ENCODE data around the gene BRINP1. TPM values are rescaled to one million over a fixed set of nuclear protein-coding genes. Genes with fewer than 3 reads are reported as not detected.

BRINP1 gene
- total RNA-seq, 1 donor from 2014 or later = 14.0 TPM

DNA sequence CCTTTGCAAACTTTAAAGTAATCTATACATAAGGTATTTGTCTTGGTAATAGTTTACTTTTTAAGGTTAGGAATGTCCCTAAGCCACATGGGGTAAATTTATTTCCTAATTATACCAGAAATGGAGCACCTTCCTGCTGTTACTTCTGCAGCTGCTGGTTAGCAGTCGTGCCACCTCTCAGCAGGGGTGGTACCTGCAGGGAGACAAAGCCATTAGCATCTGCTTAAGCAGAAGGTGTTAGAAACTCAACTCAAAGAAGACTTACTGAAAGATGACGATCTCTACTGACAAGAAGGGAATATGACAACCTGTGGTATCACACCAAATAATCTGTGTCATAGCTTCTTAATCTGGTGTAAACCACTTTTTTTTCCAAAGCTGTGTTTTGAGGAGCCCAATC, 173.7 kb downstream of the BRINP1 start:
- Mint-ChIP-seq H3K27ac (ENCODE audit: unreplicated experiment) (no peak overlapping the region), H3K4me1 (ENCODE audit: low read depth, unreplicated experiment) (no peaks in the 10 kb centered on the region), H3K27me3 (ENCODE audit: unreplicated experiment) (no peaks in the 10 kb centered on the region), H3K4me3 (ENCODE audit: unreplicated experiment) (no peak overlapping the region), H3K9me3 (ENCODE audit: unreplicated experiment) (no peaks in the 10 kb centered on the region), H3K36me3 (ENCODE audit: unreplicated experiment) (no peaks in the 10 kb centered on the region)
- TF ChIP-seq, protein P1, sequence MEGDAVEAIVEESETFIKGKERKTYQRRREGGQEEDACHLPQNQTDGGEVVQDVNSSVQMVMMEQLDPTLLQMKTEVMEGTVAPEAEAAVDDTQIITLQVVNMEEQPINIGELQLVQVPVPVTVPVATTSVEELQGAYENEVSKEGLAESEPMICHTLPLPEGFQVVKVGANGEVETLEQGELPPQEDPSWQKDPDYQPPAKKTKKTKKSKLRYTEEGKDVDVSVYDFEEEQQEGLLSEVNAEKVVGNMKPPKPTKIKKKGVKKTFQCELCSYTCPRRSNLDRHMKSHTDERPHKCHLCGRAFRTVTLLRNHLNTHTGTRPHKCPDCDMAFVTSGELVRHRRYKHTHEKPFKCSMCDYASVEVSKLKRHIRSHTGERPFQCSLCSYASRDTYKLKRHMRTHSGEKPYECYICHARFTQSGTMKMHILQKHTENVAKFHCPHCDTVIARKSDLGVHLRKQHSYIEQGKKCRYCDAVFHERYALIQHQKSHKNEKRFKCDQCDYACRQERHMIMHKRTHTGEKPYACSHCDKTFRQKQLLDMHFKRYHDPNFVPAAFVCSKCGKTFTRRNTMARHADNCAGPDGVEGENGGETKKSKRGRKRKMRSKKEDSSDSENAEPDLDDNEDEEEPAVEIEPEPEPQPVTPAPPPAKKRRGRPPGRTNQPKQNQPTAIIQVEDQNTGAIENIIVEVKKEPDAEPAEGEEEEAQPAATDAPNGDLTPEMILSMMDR (IDR thresholded peaks at IDR 0.05; ENCODE audit: partially characterized antibody, unreplicated experiment) = no peak
- no peak for DNase-seq

DNA sequence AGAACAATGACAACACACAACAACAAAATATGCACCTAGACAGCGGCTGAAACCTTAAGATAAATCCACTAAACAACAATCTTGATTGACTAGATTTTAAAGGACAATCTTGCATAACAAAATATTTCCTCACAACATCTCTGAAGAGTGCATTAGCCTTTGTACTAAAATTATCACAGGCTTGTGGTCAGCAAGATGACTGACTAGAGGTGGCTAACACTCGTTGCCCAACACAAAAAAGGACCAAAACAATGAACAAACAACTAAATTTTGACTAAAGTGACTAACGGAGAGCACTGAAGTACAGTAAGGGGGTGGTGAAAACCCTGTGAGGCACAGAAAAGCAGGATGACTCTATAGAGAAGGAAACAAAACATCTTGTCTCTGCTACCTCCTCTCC, 183.9 kb downstream of the BRINP1 start:
- TF ChIP-seq, protein P1 (IDR thresholded peaks at IDR 0.05; ENCODE audit: partially characterized antibody, unreplicated experiment) = no peak
- H3K4me3 Mint-ChIP-seq (ENCODE audit: unreplicated experiment) = no peak overlapping the region
- H3K4me1 Mint-ChIP-seq (ENCODE audit: low read depth, unreplicated experiment) = peaks cover under 1% of the 10 kb centered on the region
- no peak overlapping the region for H3K27ac Mint-ChIP-seq (ENCODE audit: unreplicated experiment)
- H3K27me3 Mint-ChIP-seq (ENCODE audit: unreplicated experiment) = peaks cover 2% of the 10 kb centered on the region
- DNase-seq = no peak
- no peaks in the 10 kb centered on the region for H3K36me3 Mint-ChIP-seq (ENCODE audit: unreplicated experiment)
- no peaks in the 10 kb centered on the region for H3K9me3 Mint-ChIP-seq (ENCODE audit: unreplicated experiment)

DNA sequence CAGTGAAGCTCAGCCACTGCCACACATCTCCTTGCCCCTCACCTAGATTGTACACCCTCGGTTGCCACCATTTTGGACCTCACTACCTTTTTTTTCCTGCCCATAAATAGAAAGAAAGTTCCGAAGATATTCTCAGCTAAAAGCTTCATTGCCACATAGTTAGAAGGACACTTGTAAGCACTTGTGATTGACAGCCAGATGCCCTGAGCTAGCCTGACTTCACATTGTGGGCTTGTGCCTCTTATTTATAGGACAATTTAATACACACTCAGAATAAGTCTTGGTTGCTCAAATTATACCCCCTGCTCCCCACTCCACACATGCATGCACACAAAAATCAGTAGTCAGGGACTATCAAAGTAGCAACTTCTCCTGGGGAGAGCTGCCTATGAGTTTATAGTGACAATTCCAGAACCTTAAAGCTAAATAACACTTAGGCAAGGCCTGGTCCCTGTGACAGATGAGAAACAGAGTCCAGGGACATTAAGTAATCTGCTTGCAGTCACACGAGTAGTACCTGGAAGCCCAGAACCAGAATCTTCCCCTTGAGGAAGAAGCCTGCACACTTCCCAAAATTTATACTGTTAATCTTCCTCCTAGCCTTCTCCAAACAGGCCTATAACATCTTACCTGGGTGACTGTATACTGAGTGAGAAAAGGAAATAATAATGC, 184.8 kb downstream of the BRINP1 start:
- H3K27me3 Mint-ChIP-seq (ENCODE audit: unreplicated experiment) = peaks cover 2% of the 10 kb centered on the region
- no peak overlapping the region for H3K4me3 Mint-ChIP-seq (ENCODE audit: unreplicated experiment)
- H3K36me3 Mint-ChIP-seq (ENCODE audit: unreplicated experiment) = no peaks in the 10 kb centered on the region
- H3K4me1 Mint-ChIP-seq (ENCODE audit: low read depth, unreplicated experiment) = peaks cover 5% of the 10 kb centered on the region
- H3K27ac Mint-ChIP-seq (ENCODE audit: unreplicated experiment) = no peak overlapping the region
- no peaks in the 10 kb centered on the region for H3K9me3 Mint-ChIP-seq (ENCODE audit: unreplicated experiment)
- TF ChIP-seq, protein P1 (IDR thresholded peaks at IDR 0.05; ENCODE audit: partially characterized antibody, unreplicated experiment) = no peak
- no peak for DNase-seq

DNA sequence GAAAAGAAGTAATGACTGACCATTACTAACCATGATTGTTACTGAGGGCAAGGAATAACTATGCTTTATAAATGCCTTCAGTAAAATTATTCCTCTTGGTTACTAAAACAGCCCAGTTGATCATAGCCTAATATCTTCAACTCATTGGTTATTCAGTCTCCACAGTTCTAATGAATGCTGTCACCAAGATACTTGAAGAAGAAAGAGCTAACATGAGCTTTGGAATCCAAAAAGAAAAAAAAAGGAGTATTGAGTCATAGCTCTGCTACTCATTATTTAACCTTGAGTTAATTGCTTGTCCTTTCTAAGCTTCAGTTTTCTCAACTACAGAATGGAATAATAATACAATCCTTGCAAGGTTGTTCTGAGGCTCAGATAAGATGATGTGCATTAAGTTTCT, 187.7 kb downstream of the BRINP1 start:
- Mint-ChIP-seq H3K27ac (ENCODE audit: unreplicated experiment) (no peak overlapping the region), H3K9me3 (ENCODE audit: unreplicated experiment) (no peaks in the 10 kb centered on the region), H3K4me3 (ENCODE audit: unreplicated experiment) (no peak overlapping the region), H3K36me3 (ENCODE audit: unreplicated experiment) (no peaks in the 10 kb centered on the region), H3K4me1 (ENCODE audit: low read depth, unreplicated experiment) (peaks cover 21% of the 10 kb centered on the region), H3K27me3 (ENCODE audit: unreplicated experiment) (peaks cover 2% of the 10 kb centered on the region)
- no peak for DNase-seq
- TF ChIP-seq, protein P1 (IDR thresholded peaks at IDR 0.05; ENCODE audit: partially characterized antibody, unreplicated experiment) = no peak

DNA sequence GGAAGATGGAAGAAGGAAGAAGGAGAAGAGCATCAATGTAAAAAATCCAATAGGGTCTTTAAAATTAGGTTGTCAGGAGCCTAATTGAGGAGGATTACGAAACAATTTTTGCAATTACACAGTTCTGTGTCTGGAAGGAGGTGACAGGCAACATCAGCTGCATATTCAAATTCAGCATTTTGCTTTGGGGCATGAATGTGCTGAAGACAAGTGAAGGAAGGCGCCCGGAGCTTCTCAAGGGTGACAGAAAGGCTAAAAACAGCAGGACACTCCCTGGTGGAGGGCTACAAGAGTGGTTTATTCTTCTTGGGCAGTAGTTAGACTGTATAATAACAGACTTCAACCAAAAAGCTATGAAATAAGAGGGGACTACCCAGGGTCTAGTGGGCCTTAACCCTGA, 188.3 kb downstream of the BRINP1 start:
- peaks cover 21% of the 10 kb centered on the region for H3K4me1 Mint-ChIP-seq (ENCODE audit: low read depth, unreplicated experiment)
- H3K27ac Mint-ChIP-seq (ENCODE audit: unreplicated experiment) = no peak overlapping the region
- peaks cover 2% of the 10 kb centered on the region for H3K27me3 Mint-ChIP-seq (ENCODE audit: unreplicated experiment)
- DNase-seq = no peak
- H3K36me3 Mint-ChIP-seq (ENCODE audit: unreplicated experiment) = no peaks in the 10 kb centered on the region
- H3K4me3 Mint-ChIP-seq (ENCODE audit: unreplicated experiment) = no peak overlapping the region
- H3K9me3 Mint-ChIP-seq (ENCODE audit: unreplicated experiment) = no peaks in the 10 kb centered on the region
- TF ChIP-seq, protein P1 (IDR thresholded peaks at IDR 0.05; ENCODE audit: partially characterized antibody, unreplicated experiment) = no peak
